Bronchial epithelial cell (primary cell): ENCODE data around the gene TADA3. TPM values are rescaled to one million over a fixed set of nuclear protein-coding genes. Genes with fewer than 3 reads are reported as not detected.

Experiments
- DNase-seq: peaks from one replicate; pipeline ENCODE4 v3.0.0-alpha.2; 2010; ENCODE audit warnings: low read depth
- FAIRE-seq: peaks from 2 replicates; lab custom pipeline; 2011; peaks lifted over from hg19 to GRCh38; lab: Jason Lieb, UNC
- H3K27me3 ChIP-seq: 2 replicates; pipeline ENCODE4 v1.5.1; 2011; ENCODE audit warnings: low read length; ENCODE audit not compliant: control insufficient read depth, insufficient read depth
- H3K36me3 ChIP-seq: 2 replicates; pipeline ENCODE4 v1.5.1; 2011; ENCODE audit warnings: low read length; ENCODE audit not compliant: control insufficient read depth, insufficient read depth
- H3K4me3 ChIP-seq: 2 replicates; pipeline ENCODE4 v1.5.1; 2011; ENCODE audit warnings: mild to moderate bottlenecking, low read depth, low read length, control low read depth
- total RNA-seq: library from RNA; depleted of rRNA; stranded (reverse); fragments of >200 nt; gene quantifications from 2 replicates; pipeline ENCODE4 v1.2.1, GENCODE V29; 2014
- TF ChIP-seq, protein P1 (sequence below): IDR thresholded peaks from 2 replicates; pipeline ENCODE4 v1.5.1; 2011; ENCODE audit warnings: mild to moderate bottlenecking, moderate library complexity, low read length, control low read depth, inconsistent platforms; ENCODE audit not compliant: insufficient read depth, severe bottlenecking

TADA3 gene
- total RNA-seq, 1 donor from 2014 or later = 46.9 TPM

- TF ChIP-seq, protein P1, sequence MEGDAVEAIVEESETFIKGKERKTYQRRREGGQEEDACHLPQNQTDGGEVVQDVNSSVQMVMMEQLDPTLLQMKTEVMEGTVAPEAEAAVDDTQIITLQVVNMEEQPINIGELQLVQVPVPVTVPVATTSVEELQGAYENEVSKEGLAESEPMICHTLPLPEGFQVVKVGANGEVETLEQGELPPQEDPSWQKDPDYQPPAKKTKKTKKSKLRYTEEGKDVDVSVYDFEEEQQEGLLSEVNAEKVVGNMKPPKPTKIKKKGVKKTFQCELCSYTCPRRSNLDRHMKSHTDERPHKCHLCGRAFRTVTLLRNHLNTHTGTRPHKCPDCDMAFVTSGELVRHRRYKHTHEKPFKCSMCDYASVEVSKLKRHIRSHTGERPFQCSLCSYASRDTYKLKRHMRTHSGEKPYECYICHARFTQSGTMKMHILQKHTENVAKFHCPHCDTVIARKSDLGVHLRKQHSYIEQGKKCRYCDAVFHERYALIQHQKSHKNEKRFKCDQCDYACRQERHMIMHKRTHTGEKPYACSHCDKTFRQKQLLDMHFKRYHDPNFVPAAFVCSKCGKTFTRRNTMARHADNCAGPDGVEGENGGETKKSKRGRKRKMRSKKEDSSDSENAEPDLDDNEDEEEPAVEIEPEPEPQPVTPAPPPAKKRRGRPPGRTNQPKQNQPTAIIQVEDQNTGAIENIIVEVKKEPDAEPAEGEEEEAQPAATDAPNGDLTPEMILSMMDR = no peak
- peaks cover 13% of the 10 kb centered on the region for H3K36me3 ChIP-seq
- H3K4me3 ChIP-seq = peak overlapping the region; percentile 55
- DNase-seq (peak; percentile 32), FAIRE-seq (no peak)
- no peaks in the 10 kb centered on the region for H3K27me3 ChIP-seq
These were observed 17.0 kb upstream of the TADA3 start for GRCh38 chr3:9809239-9809614.

DNA sequence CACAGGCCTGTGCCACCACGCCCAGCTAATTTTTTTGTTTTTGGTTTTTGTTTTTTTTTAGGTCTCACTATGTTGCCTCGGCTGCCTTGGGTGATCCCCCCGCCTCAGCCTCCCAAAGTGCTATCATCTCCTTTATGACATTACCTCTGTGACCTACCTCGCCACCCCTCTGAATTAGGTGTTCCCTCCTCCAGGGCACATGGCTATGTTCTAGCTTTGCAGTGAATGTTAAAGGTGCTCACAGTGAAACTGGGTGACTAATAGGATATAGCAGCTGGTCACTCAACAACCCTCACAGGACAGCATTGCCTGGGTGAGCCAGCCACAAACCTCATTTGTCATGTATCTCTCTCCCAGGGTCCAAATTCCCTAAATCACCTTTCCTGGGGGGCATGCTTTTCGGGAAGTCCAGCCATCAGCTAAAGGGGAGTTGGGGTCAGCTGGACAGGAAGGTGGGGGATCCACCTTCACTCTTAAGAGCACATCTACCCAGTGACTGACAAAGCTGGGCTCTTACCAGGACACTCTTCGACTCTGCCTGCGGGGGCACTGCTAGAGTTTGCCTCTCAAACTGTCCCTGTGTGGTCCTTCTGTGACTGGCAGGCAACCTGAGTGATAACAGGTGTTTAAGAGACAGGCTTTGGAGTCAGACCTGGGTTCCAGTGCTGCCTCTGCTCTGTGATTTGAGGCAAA, 16.2 kb upstream of the TADA3 start:
- peaks cover 21% of the 10 kb centered on the region for H3K36me3 ChIP-seq
- no peak for FAIRE-seq
- H3K4me3 ChIP-seq = no peak overlapping the region
- TF ChIP-seq, protein P1 = peak; percentile 22
- peak; percentile 62 for DNase-seq
- H3K27me3 ChIP-seq = no peaks in the 10 kb centered on the region

GRCh38 chr3:9807981-9808344, 15.7 kb upstream of the TADA3 start:
- peaks cover 20% of the 10 kb centered on the region for H3K36me3 ChIP-seq
- FAIRE-seq = no peak

DNA sequence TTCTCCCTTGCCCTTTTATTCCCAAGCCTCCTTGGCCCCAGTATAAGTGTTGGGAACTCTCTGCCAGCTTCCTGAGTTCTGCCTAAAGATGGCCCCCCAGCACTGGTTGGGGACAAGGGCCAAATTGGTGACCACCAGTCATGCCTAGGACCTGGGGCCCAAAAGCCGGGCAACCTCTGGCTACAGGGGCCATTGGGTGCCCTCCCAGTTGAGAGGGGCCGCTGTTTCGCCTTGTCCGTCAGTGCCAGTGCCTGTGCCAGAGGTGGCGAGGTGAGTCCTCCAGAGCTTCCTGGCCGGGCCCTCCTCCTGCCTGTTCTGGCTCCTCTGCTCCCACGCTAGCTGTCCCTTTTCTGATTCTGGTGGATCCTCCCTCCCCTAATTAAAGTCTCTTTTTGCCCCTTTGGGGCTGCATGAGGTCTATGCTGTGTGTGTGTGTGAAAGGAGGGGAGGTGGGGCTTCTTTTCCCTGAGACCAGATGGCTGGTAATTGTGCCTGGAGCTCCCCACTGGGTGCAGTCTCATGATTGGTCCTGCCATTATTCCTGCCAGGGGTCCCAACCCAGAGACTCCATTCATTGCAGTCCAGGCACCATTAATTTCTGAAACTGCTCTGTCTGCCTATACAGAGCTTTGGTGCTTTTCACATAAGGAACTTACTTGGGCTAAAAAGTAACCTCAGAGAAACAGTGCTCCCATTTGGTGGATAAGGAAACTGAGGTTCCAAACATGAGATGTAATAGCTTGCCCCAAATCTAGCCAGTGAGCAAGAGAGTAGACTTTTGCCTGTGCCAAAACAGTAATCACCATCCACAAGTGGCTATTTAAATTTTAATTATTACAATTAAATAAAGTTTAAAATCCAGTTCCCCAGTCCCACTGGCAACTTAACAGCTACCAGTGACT, 14.7 kb upstream of the TADA3 start:
- TF ChIP-seq, protein P1 = no peak
- Histone ChIP-seq H3K27me3 (no peaks in the 10 kb centered on the region), H3K4me3 (no peak overlapping the region), H3K36me3 (peaks cover 19% of the 10 kb centered on the region)
- DNase-seq (no peak), FAIRE-seq (no peak)

More at GRCh38 chr3:9807981-9808344, 15.7 kb upstream of the TADA3 start:
- Histone ChIP-seq H3K4me3 (no peak overlapping the region), H3K27me3 (no peaks in the 10 kb centered on the region)
- DNase-seq = no peak
- TF ChIP-seq, protein P1 = no peak

- H3K27me3 ChIP-seq = no peaks in the 10 kb centered on the region
- H3K36me3 ChIP-seq = peaks cover 24% of the 10 kb centered on the region
- FAIRE-seq = no peak
- TF ChIP-seq, protein P1 = no peak
- DNase-seq = no peak
- no peak overlapping the region for H3K4me3 ChIP-seq
These were observed 13.9 kb upstream of the TADA3 start for GRCh38 chr3:9806137-9806536.
